GM19455 (cell line): ENCODE measurements around the gene METTL22.

Source experiments
- ATAC-seq: cut with Tn5 transposase; IDR thresholded peaks from one replicate; pipeline ENCODE4 v1.9.1; 2021; ENCODE audit not compliant: unreplicated experiment

Gene METTL22

GRCh38 chr16:8591451-8591850 lies 30.0 kb upstream of the METTL22 start:
- no peak for ATAC-seq

- no peak for ATAC-seq
Measured at GRCh38 chr16:8594149-8594666, 27.3 kb upstream of the METTL22 start.

- ATAC-seq = no peak
Measured at GRCh38 chr16:8595783-8596182, 25.7 kb upstream of the METTL22 start.

GRCh38 chr16:8596581-8596980 lies 24.9 kb upstream of the METTL22 start:
- no peak for ATAC-seq

GRCh38 chr16:8600144-8600775 lies 21.2 kb upstream of the METTL22 start:
- no peak for ATAC-seq

GRCh38 chr16:8605554-8605953 lies 15.9 kb upstream of the METTL22 start:
- no peak for ATAC-seq

GRCh38 chr16:8607214-8607613 lies 14.3 kb upstream of the METTL22 start:
- no peak for ATAC-seq

- ATAC-seq = no peak
Measured at GRCh38 chr16:8611122-8611521, 10.4 kb upstream of the METTL22 start.

GRCh38 chr16:8611886-8612600 lies 9.5 kb upstream of the METTL22 start:
- ATAC-seq = no peak

- ATAC-seq = no peak
Measured at GRCh38 chr16:8614435-8615029, 7.0 kb upstream of the METTL22 start.

- ATAC-seq = no peak
Measured at GRCh38 chr16:8619671-8620370, 1.7 kb upstream of the METTL22 start.

GRCh38 chr16:8620535-8620934 lies 963 bp upstream of the METTL22 start:
- ATAC-seq = no peak

- no peak for ATAC-seq
Measured at GRCh38 chr16:8621222-8621571, 301 bp upstream of the METTL22 start.

GRCh38 chr16:8622315-8622656 lies 788 bp downstream of the METTL22 start:
- ATAC-seq = no peak

- no peak for ATAC-seq
Measured at GRCh38 chr16:8623634-8624033, 2.1 kb downstream of the METTL22 start.

- no peak for ATAC-seq
Measured at GRCh38 chr16:8625491-8626087, 4.1 kb downstream of the METTL22 start.

GRCh38 chr16:8626946-8627345 lies 5.4 kb downstream of the METTL22 start:
- no peak for ATAC-seq

- ATAC-seq = no peak
Measured at GRCh38 chr16:8627456-8627855, 6.0 kb downstream of the METTL22 start.

GRCh38 chr16:8628981-8629725 lies 7.7 kb downstream of the METTL22 start:
- no peak for ATAC-seq

- no peak for ATAC-seq
Measured at GRCh38 chr16:8630255-8630953, 8.9 kb downstream of the METTL22 start.
